ENCODE measurements around the gene TBC1D13. TPM values are rescaled to one million over a fixed set of nuclear protein-coding genes. Genes with fewer than 3 reads are reported as not detected.
"Not testable (repeated sequence)": the region's sequence is repeated elsewhere in the genome, so short reads cannot be mapped to it uniquely, and the experiment has no call there.

The TBC1D13 gene
- total RNA-seq, 2 donors from 2014 or later, result 17.4 to 21.6 TPM

DNA sequence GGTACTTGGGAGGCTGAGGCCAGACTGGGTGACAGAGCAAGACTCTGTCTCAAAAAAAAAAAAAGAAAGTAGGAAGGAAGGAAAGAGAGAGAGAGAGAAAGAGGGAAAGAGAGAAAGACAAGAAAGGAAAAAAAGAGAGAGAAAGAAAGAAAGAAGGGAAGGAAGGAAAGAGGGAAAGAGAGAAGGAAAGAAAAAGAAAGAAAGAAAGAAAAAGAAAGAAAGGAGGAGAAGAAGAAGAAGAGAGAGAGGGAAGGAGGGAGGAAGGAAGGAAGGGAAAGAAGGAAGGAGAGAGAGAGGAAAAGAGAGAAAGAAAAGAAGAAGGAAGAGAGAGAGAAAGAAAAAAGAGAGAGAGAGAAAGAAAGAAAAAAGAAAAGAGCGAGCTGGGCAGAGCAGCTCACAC is 12.2 kb upstream of the TBC1D13 start:
- Histone ChIP-seq H3K36me3 (no peaks in the 10 kb centered on the region), H3K27me3 (no peaks in the 10 kb centered on the region), H3K4me3 (no peak overlapping the region), H3K27ac (no peak overlapping the region), H3K9me3 (no peaks in the 10 kb centered on the region), H3K4me1 (peaks cover 10% of the 10 kb centered on the region), H3K9ac (ENCODE audit: low read depth in 2 of 2, low read length in 2 of 2) (no peak overlapping the region)
- intact Hi-C loops (cut with DNase I), result no loop called here
- TF ChIP-seq, protein P1, sequence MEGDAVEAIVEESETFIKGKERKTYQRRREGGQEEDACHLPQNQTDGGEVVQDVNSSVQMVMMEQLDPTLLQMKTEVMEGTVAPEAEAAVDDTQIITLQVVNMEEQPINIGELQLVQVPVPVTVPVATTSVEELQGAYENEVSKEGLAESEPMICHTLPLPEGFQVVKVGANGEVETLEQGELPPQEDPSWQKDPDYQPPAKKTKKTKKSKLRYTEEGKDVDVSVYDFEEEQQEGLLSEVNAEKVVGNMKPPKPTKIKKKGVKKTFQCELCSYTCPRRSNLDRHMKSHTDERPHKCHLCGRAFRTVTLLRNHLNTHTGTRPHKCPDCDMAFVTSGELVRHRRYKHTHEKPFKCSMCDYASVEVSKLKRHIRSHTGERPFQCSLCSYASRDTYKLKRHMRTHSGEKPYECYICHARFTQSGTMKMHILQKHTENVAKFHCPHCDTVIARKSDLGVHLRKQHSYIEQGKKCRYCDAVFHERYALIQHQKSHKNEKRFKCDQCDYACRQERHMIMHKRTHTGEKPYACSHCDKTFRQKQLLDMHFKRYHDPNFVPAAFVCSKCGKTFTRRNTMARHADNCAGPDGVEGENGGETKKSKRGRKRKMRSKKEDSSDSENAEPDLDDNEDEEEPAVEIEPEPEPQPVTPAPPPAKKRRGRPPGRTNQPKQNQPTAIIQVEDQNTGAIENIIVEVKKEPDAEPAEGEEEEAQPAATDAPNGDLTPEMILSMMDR (IDR thresholded peaks at IDR 0.05), result no peak
- no peak for DNase-seq

DNA sequence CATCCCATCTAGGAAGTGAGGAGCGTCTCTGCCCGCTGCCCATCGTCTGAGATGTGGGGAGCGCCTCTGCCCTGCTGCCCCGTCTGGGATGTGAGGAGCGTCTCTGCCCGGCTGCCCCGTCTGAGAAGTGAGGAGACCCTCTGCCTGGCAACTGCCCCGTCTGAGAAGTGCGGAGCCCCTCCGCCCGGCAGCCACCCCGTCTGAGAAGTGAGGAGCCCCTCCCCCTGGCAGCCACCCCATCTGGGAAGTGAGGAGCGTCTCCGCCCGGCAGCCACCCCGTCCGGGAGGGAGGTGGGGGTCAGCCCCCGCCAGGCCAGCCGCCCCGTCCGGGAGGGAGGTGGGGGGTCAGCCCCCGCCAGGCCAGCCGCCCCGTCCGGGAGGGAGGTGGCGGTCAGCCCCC is 7.0 kb upstream of the TBC1D13 start:
- not testable (repeated sequence) for DNase-seq, H3K4me3 ChIP-seq, H3K27ac ChIP-seq

DNA sequence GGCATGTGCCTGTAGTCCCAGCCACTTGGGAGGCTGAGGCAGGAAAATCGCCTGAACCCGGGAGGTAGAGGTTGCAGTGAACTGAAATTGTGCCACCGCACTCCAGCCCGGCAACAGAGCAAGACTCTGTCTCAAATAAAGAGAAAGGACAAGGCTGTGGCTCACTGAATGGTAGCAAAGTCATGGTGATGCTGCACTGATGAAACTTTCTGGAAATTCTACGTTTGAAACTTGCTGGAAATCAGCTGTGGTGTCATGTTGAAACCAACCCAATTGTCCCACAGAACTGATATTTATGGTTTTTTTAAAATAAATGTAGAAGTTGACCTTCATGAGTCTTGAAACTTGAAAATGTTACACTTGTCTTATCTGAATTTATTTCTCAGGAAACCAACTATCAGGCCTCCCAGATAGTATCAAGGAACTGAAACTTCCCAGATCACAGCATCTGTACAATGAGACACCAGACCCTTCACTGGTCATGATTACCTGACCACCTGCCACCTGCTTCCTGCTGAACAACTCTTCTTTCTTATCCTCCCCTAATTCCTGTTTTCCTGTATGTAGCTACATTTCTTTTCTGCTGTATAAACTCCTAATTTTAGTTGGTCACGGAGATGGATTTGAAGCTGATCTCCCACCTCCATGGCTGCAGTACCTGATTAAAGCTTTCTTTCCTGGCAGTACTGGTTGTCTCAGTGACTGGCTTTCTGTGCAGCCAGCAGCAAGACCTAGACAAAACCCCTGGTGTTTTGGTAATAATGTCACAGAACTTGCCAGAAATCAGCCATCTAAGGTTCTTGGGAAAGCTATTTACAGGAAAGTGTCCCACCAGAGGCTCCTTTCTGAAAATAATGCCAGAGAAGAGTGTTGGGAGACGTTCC is 5.6 kb upstream of the TBC1D13 start:
- H3K4me1 ChIP-seq, result no peaks in the 10 kb centered on the region
- H3K27me3 ChIP-seq, result no peaks in the 10 kb centered on the region
- no peak overlapping the region for H3K9ac ChIP-seq (ENCODE audit: low read depth in 2 of 2, low read length in 2 of 2)
- TF ChIP-seq, protein P1 (IDR thresholded peaks at IDR 0.05), result no peak
- H3K4me3 ChIP-seq, result no peak overlapping the region
- H3K9me3 ChIP-seq, result no peaks in the 10 kb centered on the region
- H3K36me3 ChIP-seq, result no peaks in the 10 kb centered on the region
- no peak for DNase-seq
- no peak overlapping the region for H3K27ac ChIP-seq
- intact Hi-C loops (cut with DNase I), result no loop called here

More for the DNA sequence above, 7.0 kb upstream of the TBC1D13 start:
- H3K36me3 ChIP-seq; H3K9me3 ChIP-seq; H3K4me1 ChIP-seq; H3K27me3 ChIP-seq; H3K9ac ChIP-seq (ENCODE audit: low read depth in 2 of 2, low read length in 2 of 2); intact Hi-C loops (cut with DNase I): not testable (repeated sequence)

DNA sequence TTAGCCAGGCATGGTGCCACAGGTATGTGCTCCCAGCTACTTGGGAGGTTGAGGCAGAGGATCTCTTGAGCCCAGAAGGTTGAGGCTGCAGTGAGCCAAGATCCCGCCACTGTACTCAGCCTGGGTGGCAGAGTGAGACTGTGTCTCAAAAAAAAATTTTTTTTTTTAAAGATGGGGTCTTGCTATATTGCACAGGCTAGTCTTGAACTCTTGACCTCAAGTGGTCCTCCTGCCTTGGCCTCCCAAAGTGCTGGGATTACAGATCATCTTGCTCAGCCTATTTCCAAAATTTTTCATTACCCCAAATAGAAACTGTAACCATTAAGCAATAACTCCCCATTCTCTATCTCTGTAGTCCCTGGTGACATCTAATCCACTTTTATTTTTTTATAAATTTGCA is 4.4 kb upstream of the TBC1D13 start:
- H3K27ac ChIP-seq, result no peak overlapping the region
- DNase-seq, result no peak
- no peaks in the 10 kb centered on the region for H3K27me3 ChIP-seq
- no peaks in the 10 kb centered on the region for H3K36me3 ChIP-seq
- no peaks in the 10 kb centered on the region for H3K9me3 ChIP-seq
- H3K4me3 ChIP-seq, result no peak overlapping the region
- intact Hi-C loops (cut with DNase I), result no loop called here
- TF ChIP-seq, protein P1 (IDR thresholded peaks at IDR 0.05), result no peak
- H3K4me1 ChIP-seq, result no peaks in the 10 kb centered on the region
- no peak overlapping the region for H3K9ac ChIP-seq (ENCODE audit: low read depth in 2 of 2, low read length in 2 of 2)

DNA sequence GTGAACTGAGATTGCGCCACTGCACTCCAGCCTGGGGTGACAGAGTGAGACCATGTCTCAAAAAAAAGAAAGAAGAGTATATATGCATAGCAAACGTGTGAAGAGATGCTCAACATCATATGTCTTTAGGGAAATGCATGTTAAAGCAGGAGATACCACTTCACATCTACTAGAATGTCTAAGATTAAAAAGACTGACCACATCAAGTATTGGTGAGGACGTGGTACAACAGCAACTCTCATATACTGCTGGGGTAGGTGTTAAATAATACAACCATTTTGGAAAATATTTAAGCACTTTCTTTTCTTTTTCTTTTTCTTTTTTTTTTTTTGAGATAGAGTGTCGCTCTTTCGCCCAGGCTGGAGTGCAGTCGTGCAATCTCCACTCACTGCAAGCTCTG is 1.6 kb upstream of the TBC1D13 start:
- DNase-seq, result no peak
- intact Hi-C loops (cut with DNase I), result no loop called here
- TF ChIP-seq, protein P1 (IDR thresholded peaks at IDR 0.05), result no peak

DNA sequence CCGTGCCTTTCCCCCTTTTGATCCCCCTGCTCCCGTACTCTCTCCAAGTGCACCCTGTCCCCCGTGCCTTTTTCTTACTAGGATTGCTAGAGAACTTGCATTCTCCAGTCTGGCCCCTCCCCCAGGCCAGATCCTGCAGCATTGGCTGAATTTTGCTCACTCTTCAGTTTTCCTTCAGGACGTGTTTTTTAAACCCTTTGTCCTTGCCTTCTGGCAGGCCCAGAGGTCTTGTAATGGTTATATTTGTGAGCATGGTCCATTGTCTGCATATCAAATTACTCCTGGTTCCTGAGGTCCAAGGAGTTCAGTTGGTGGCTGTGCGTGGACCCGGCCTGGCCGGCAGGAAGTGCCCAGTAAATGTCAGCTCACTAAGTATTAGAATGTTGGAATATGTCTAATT is 606 bp downstream of the TBC1D13 start:
- intact Hi-C loops (cut with DNase I), result no loop called here

More for the DNA sequence above, 1.6 kb upstream of the TBC1D13 start:
- no peak overlapping the region for H3K4me3 ChIP-seq
- peaks cover 4% of the 10 kb centered on the region for H3K4me1 ChIP-seq
- no peak overlapping the region for H3K27ac ChIP-seq
- H3K27me3 ChIP-seq, result no peaks in the 10 kb centered on the region
- H3K9me3 ChIP-seq, result no peaks in the 10 kb centered on the region
- H3K36me3 ChIP-seq, result no peaks in the 10 kb centered on the region
- H3K9ac ChIP-seq (ENCODE audit: low read depth in 2 of 2, low read length in 2 of 2), result no peak overlapping the region

More for the DNA sequence above, 606 bp downstream of the TBC1D13 start:
- peak overlapping the region; percentile 100 for H3K4me3 ChIP-seq
- TF ChIP-seq, protein P1 (IDR thresholded peaks at IDR 0.05), result no peak
- H3K4me1 ChIP-seq, result peaks cover 4% of the 10 kb centered on the region
- no peaks in the 10 kb centered on the region for H3K27me3 ChIP-seq
- peak overlapping the region; percentile 86 to 87 for H3K9ac ChIP-seq (ENCODE audit: low read depth in 2 of 2, low read length in 2 of 2)
- H3K36me3 ChIP-seq, result no peaks in the 10 kb centered on the region
- peak overlapping the region; percentile 77 for H3K27ac ChIP-seq
- no peaks in the 10 kb centered on the region for H3K9me3 ChIP-seq
- DNase-seq, result peak; percentile 51

Data from colonic mucosa (tissue), 4 donors.